Left lung (tissue), 14 donors: ENCODE data around the gene ZNF845. TPM values are rescaled to one million over a fixed set of nuclear protein-coding genes. Genes with fewer than 3 reads are reported as not detected.
"Not testable (repeated sequence)": the region's sequence is repeated elsewhere in the genome, so short reads cannot be mapped to it uniquely, and the experiment has no call there.

Source experiments
- ATAC-seq: fragments of 200-7000 bp; cut with Tn5 transposase; one replicate; pipeline ENCODE4 v1.9.1; 2020; ENCODE audit warnings: moderate library complexity
- DNase-seq, 4 donors: peaks; one replicate each; pipeline ENCODE4 v3.0.0-alpha.2; 2013 to 2020
- H3K27ac ChIP-seq, 2 donors: fragments of 200-600 bp; sonication (generic) in 1 of 2; one replicate each; pipeline versions ENCODE4 v1.5.0 to v1.8.0; 2020 to 2021
- H3K27me3 ChIP-seq, 2 donors: fragments of 200-600 bp; sonication (generic) in 1 of 2; one replicate each; pipeline versions ENCODE4 v1.5.0 to v1.8.0; 2020 to 2021
- H3K36me3 ChIP-seq, 2 donors: fragments of 200-600 bp; sonication (generic) in 1 of 2; one replicate each; pipeline versions ENCODE4 v1.5.0 to v1.8.0; 2020 to 2021
- H3K4me1 ChIP-seq, 2 donors: fragments of 200-600 bp; one replicate each; pipeline ENCODE4 v1.8.0; 2021
- H3K4me3 ChIP-seq, 2 donors: fragments of 200-600 bp; sonication (generic) in 1 of 2; one replicate each; pipeline versions ENCODE4 v1.5.0 to v1.8.0; 2020 to 2021; ENCODE audit warnings: mild to moderate bottlenecking in 1 of 2
- H3K9me3 ChIP-seq, 2 donors: fragments of 200-600 bp; sonication (generic) in 1 of 2; one replicate each; pipeline versions ENCODE4 v1.5.0 to v1.8.0; 2020 to 2021
- CTCF ChIP-seq, 2 donors: fragments of 200-600 bp; sonication (generic) in 1 of 2; IDR thresholded peaks; one replicate each; pipeline versions ENCODE4 v1.5.0 to v1.8.0; 2021; ENCODE audit warnings: antibody characterized with exemption in 2 of 2
- intact Hi-C, 2 donors: fragments of 100-400 bp; cut with DNase I; formaldehyde crosslinking; loops; one replicate each; pipeline versions ENCODE4 v1.11.2 to v1.14.2; 2022
- long read RNA-seq, 12 donors: library from polyadenylated mRNA in 2 of 12; unstranded in 2 of 12; transcript quantifications; one replicate each; pipeline ENCODE4 v2.0.0 and lab custom pipeline, GENCODE V29; 2019 to 2026
- polyA plus RNA-seq, 6 donors: library from polyadenylated mRNA; unstranded; fragments of 120-200 nt; gene quantifications; one replicate each; pipeline ENCODE4 v1.2.1, GENCODE V29; 2013; ENCODE audit not compliant: insufficient read length in 6 of 6
- total RNA-seq, 2 donors: library from RNA; stranded (reverse); fragmentation: NEBNext Ultra II Directional; extraction: Animal tissue kit (Norgen Biotek cat#: 25700); gene quantifications; one replicate each; pipeline ENCODE4 v1.2.1, GENCODE V29; 2021
- donor health status: DM: no; HTN: yes; CAD: no.
- donor health status: DM: no; HTN: no; CAD: no.

Gene ZNF845
- total RNA-seq = 1 to 10 TPM; 7.0 to 7.4 TPM
- 10 to 100 TPM in 2 of 6 donors, 1 to 10 TPM in 4; 7.5 to 10.3 (median 9.5) TPM for polyA plus RNA-seq
- long read RNA-seq, donor 1, full-length matches to known transcripts = 1 of 1 reads
- long read RNA-seq, donor 1, partial matches to known transcripts = 0 of 1 reads
- long read RNA-seq, donor 1, other reads (novel, unspliced or antisense) = 0 of 1 reads
- long read RNA-seq, donor 2, full-length matches to known transcripts = 4 of 4 reads
- long read RNA-seq, donor 2, partial matches to known transcripts = 0 of 4 reads
- long read RNA-seq, donor 2, other reads (novel, unspliced or antisense) = 0 of 4 reads
- long read RNA-seq, donor 3, full-length matches to known transcripts = 1 of 1 reads
- long read RNA-seq, donor 3, partial matches to known transcripts = 0 of 1 reads
- long read RNA-seq, donor 3, other reads (novel, unspliced or antisense) = 0 of 1 reads
- long read RNA-seq, donor 4 = 0 reads
- long read RNA-seq, donor 5, full-length matches to known transcripts = 1 of 7 reads
- long read RNA-seq, donor 5, partial matches to known transcripts = 6 of 7 reads
- long read RNA-seq, donor 5, other reads (novel, unspliced or antisense) = 0 of 7 reads
- long read RNA-seq, donor 6, full-length matches to known transcripts = 1 of 1 reads
- long read RNA-seq, donor 6, partial matches to known transcripts = 0 of 1 reads
- long read RNA-seq, donor 6, other reads (novel, unspliced or antisense) = 0 of 1 reads
- long read RNA-seq, donor 7 = 0 reads
- long read RNA-seq, donor 8, full-length matches to known transcripts = 2 of 2 reads
- long read RNA-seq, donor 8, partial matches to known transcripts = 0 of 2 reads
- long read RNA-seq, donor 8, other reads (novel, unspliced or antisense) = 0 of 2 reads
- long read RNA-seq, donor 9 = 0 reads
- long read RNA-seq, donor 10, partial matches to known transcripts = 0 of 1 reads
- long read RNA-seq, donor 10, other reads (novel, unspliced or antisense) = 1 of 1 reads
- long read RNA-seq, donor 11 = 0 reads
- long read RNA-seq, donor 12 = 0 reads

DNA sequence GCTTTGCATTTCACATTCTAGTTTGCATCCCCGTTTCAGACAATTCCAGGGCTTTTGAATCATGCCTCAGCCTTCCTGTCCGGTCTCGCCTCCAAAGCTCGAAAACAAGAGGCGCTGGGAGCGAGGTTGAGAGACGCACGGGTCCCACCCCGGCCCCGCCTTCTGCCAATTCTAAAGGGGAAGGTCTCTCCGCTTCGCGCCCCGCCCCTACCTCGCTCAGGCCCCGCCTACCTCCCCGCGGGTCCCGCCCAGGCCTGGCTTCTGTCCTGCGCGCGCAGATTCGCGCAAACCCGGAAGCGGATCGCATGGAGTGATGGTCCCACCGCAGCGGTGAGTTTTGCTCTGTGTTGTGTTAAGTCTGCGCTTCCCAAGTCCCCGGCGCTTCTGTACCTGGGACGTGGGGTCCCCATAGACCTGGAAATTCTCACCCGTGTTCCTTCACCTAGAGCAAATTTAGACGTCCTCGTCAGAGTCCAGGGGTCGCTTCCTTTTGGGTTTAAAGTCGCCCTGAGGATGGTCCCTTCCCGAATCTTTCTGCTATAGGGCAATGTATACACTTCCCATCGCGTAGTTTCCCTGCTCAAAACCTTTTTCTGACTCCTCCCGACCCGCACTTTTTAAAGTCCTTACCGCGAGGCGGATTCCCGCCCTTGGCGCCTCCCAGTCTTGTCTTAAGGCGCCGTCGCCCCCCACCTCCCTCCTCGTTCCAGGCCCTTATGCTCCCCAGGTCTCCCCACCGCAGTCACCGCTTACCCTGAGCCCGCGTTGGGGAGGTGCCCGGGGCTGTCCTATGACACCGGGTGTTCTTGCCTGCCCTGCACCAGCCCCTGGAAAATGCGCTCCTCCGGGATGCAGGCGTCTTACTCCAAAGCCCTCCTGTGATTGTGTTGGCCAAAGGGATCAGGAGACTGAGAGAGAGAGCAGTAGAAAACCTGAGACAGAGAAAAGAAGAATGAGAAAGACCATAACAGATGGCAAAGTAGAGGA lies at the start of gene ZNF845:
ZNF845 (plus strand) TSS at position 287 of the 987 bp plus-strand sequence. CDS start 7,559 bp downstream, outside the sequence.
- TF ChIP-seq CTCF (IDR thresholded peaks at IDR 0.05) = no peak
- intact Hi-C loops = no loop called here
- peaks cover 0 to 27% of the 10 kb centered on the region in 2 donors for H3K9me3 ChIP-seq
- H3K27ac ChIP-seq = peak within 1 kb of the TSS; percentile 61 to 69
- DNase-seq (peak; percentile 89 to 98 (median 96)), ATAC-seq (peak; percentile 100)
- peaks cover 0 to 15% of the 10 kb centered on the region in 2 donors for H3K36me3 ChIP-seq
- H3K4me1 ChIP-seq = peaks cover 0 to 21% of the 10 kb centered on the region in 2 donors
- H3K4me3 ChIP-seq = peak within 1 kb of the TSS; percentile 66 to 67
- H3K27me3 ChIP-seq = peaks cover 0 to 4% of the 10 kb centered on the region in 2 donors

GRCh38 chr19:53285087-53285486 lies 48.5 kb upstream of the ZNF845 start:
- H3K9me3 ChIP-seq = peaks cover 0 to 45% of the 10 kb centered on the region in 2 donors
- peaks cover 0 to 7% of the 10 kb centered on the region in 2 donors for H3K27me3 ChIP-seq
- no peaks in the 10 kb centered on the region for H3K4me1 ChIP-seq
- DNase-seq (no peak), ATAC-seq (no peak)
- H3K4me3 ChIP-seq = no peak overlapping the region
- intact Hi-C loops = no loop called here
- TF ChIP-seq CTCF (IDR thresholded peaks at IDR 0.05) = no peak
- no peak overlapping the region for H3K27ac ChIP-seq
- H3K36me3 ChIP-seq = no peaks in the 10 kb centered on the region

DNA sequence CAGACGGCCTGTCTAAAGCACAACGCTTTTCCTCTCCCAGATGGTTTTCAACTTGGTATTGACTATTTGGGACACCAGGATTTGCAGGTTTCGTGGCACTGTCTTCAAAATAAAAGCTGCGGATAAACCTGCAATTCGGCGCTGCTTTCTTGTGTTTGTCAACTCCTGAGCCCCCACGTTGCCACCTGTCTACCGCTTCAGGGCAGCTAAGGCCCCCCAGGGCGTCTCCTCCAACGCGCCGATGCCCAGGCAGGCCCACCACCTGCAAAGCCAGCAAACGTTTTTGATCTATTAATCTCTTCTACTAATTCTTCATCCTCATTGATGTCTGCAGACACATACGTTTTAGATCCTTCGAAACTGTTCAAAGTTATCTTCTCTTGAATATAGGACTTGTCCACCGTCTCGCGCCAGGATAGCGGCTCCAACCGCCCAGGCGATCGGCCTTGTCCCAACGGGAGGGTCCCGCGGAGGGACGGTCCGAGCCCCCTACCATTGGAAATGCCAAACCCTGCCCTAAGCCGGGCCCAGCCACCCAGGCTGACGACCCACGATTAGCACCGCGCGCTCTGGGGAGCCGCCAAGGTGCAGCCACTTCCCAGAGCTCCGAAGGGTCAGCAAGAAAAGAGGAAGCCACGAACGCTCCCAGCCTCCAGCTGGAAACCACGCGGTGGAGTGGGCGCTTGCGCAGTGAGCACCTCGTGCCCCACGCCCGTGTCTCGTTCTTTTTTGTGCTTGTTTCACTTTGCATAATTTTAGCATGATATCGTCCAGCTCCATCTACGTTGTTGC lies 42.6 kb upstream of the ZNF845 start:
- DNase-seq (peak in 1 of 4 donors; percentile 73), ATAC-seq (no peak)
- no peaks in the 10 kb centered on the region for H3K27me3 ChIP-seq
- H3K36me3 ChIP-seq = no peaks in the 10 kb centered on the region
- H3K4me3 ChIP-seq = no peak overlapping the region
- no peak overlapping the region for H3K27ac ChIP-seq
- no peaks in the 10 kb centered on the region for H3K4me1 ChIP-seq
- no peak for TF ChIP-seq CTCF (IDR thresholded peaks at IDR 0.05)
- peaks cover 0 to 83% of the 10 kb centered on the region in 2 donors for H3K9me3 ChIP-seq
- intact Hi-C loops = no loop called here

DNA sequence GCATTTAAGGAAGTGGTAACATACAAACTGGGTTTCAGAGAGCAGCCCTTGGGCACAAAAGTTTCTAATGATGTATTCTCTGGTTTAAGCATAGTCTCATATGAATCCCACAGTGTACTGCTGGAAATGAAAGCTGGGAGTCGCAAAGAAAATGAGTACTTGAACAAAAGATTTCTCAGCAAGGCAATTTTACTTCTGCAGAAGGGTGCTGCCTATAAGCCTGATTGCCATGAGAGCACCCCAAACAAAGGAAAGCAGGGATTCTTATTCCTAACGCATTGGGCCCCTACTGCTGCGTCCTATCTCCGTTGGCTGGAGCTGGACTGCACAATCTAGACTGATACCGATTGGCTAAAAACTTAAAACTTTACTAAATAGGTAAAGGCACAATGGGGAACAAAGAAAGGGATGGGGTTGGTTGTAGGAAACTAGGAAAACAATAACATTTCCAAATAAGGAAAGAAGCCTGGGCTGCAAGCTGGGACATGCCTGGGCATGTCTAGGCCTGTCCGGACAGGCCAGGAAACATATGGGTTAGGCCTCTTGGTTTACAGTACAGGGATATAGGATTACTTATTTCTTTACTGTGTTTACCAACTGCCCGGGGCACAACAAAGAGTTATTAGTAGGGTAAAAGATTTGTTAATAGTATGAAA lies 38.6 kb upstream of the ZNF845 start:
- no peak for DNase-seq

DNA sequence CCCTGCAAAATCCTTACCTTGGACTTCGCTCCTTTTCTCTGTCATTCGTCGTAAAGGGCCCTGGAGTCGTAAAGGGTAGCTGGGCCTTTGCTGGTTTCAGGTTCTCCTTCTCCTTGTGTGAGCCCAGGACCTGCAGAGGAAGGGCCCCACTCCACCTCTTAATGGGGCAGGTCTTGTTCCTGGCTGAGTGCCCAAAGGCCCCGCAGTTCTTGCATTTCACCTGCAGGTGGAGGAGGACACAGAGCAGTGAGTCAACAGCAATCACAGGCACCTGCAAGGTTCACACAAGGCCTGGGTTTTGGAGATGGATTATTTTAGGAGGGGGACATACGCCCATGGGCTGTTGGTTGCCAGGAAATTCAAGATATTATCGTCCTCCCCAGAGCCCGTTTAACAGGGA lies 32.2 kb upstream of the ZNF845 start:
- H3K4me3 ChIP-seq, ATAC-seq, H3K36me3 ChIP-seq, H3K27ac ChIP-seq, H3K4me1 ChIP-seq, intact Hi-C loops: not testable (repeated sequence)
- peak in 2 of 4 donors; percentile 0 to 5 for DNase-seq
- Histone ChIP-seq H3K9me3 (peaks cover 0 to 14% of the 10 kb centered on the region in 2 donors), H3K27me3 (peaks cover 0 to 15% of the 10 kb centered on the region in 2 donors)

More for the DNA sequence above, 38.6 kb upstream of the ZNF845 start:
- Histone ChIP-seq H3K4me1 (no peaks in the 10 kb centered on the region), H3K27me3 (no peaks in the 10 kb centered on the region), H3K27ac (no peak overlapping the region), H3K4me3 (no peak overlapping the region), H3K9me3 (peaks cover 0 to 69% of the 10 kb centered on the region in 2 donors), H3K36me3 (no peaks in the 10 kb centered on the region)
- no peak for ATAC-seq
- intact Hi-C loops = no loop called here
- no peak for TF ChIP-seq CTCF (IDR thresholded peaks at IDR 0.05)
